Measurements from ENCODE around the gene SGSM2.

- TF ChIP-seq CTCF (IDR thresholded peaks at IDR 0.05; ENCODE audit: low read length) (no peak), EZH2phosphoT487 (IDR thresholded peaks at IDR 0.05; ENCODE audit: low read length) (no peak)
Measured at GRCh38 chr17:2383628-2384167, 46.4 kb downstream of the SGSM2 start.
